Breast epithelium (tissue), 3 donors: Measurements from ENCODE around the gene UTP15.

ENCODE experiments used
- POLR2A ChIP-seq: fragments of 450-650 bp; IDR thresholded peaks from one replicate; pipeline ENCODE4 v1.6.1; 2016; ENCODE audit warnings: antibody characterized with exemption, mild to moderate bottlenecking, moderate library complexity
- TF ChIP-seq, protein P1 (sequence below), 3 donors: fragments of 450-650 bp; IDR thresholded peaks; one replicate each; pipeline ENCODE4 v1.5.1; 2016 to 2017; ENCODE audit warnings: antibody characterized with exemption in 3 of 3, mild to moderate bottlenecking in 3 of 3, moderate library complexity in 3 of 3

DNA sequence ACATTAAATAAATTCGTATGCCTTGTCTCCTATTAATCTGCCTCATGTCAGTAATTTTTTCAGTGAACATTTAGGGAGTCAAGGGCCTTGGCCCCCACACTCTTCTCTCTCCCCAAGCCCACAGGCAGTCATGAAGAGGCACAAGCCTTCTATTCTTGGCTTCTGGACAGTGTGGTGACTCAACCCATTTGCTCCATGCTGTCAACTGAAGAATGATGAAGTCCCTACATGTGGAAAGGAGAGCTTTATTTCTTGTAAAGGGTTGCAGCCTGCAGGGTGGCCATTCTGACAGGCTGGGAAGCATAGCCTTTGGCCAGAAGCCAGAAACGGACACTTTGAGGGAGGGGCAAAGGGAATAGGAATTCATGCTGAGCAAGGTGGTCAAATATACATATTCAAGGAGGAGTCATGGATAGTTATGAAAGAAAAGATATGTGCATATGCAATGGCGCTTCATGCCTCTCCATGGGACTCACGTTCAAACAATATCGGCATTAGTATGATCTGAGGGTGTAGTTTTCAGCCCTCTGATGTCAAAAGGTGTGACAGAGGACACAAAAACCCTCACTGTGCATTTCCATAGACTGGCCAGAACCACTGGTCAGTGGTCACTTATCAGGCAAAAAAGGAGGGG, 31.4 kb upstream of the UTP15 start:
- no peak for TF ChIP-seq POLR2A
- TF ChIP-seq, protein P1, sequence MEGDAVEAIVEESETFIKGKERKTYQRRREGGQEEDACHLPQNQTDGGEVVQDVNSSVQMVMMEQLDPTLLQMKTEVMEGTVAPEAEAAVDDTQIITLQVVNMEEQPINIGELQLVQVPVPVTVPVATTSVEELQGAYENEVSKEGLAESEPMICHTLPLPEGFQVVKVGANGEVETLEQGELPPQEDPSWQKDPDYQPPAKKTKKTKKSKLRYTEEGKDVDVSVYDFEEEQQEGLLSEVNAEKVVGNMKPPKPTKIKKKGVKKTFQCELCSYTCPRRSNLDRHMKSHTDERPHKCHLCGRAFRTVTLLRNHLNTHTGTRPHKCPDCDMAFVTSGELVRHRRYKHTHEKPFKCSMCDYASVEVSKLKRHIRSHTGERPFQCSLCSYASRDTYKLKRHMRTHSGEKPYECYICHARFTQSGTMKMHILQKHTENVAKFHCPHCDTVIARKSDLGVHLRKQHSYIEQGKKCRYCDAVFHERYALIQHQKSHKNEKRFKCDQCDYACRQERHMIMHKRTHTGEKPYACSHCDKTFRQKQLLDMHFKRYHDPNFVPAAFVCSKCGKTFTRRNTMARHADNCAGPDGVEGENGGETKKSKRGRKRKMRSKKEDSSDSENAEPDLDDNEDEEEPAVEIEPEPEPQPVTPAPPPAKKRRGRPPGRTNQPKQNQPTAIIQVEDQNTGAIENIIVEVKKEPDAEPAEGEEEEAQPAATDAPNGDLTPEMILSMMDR (IDR thresholded peaks at IDR 0.05): no peak
